HepG2 (cell line): ENCODE measurements around the gene ZFX. TPM values are rescaled to one million over a fixed set of nuclear protein-coding genes. Genes with fewer than 3 reads are reported as not detected.

Experiments
- ARNTL ChIP-seq: sonication (generic); formaldehyde crosslinking; IDR thresholded peaks from 2 replicates; pipeline ENCODE4 v1.4.0; 2020; ENCODE audit warnings: mild to moderate bottlenecking, missing genetic modification reagents
- ATF7-NPFF ChIP-seq: sonication (generic); formaldehyde crosslinking; IDR thresholded peaks from 2 replicates; pipeline ENCODE4 v1.8.1; 2023; ENCODE audit warnings: mild to moderate bottlenecking, low read depth, missing genetic modification reagents, moderate library complexity
- CHD2 ChIP-seq: IDR thresholded peaks from 2 replicates; pipeline ENCODE4 v1.6.1; 2011; ENCODE audit warnings: low read depth, low read length, improper control_type of control experiment
- DZIP1 ChIP-seq: sonication (generic); formaldehyde crosslinking; IDR thresholded peaks from 2 replicates; pipeline ENCODE4 v1.5.0; 2020; ENCODE audit warnings: mild to moderate bottlenecking, missing genetic modification reagents
- GATAD2A ChIP-seq: IDR thresholded peaks from 2 replicates; pipeline ENCODE4 v1.6.1; 2016
- HBP1 ChIP-seq: IDR thresholded peaks from 2 replicates; pipeline ENCODE4 v1.6.1; 2016; ENCODE audit warnings: low read depth, control low read depth
- KLF16 ChIP-seq, 2 experiments: sonication (generic) in 1 of 2; formaldehyde crosslinking in 1 of 2; IDR thresholded peaks; 2 replicates each; pipeline versions ENCODE4 v1.6.1 to v1.8.0; 2016 to 2023; ENCODE audit warnings: missing genetic modification reagents in 2 of 2, missing compliant biosample characterization in 1 of 2
- MED1 ChIP-seq: sonication (generic); formaldehyde crosslinking; IDR thresholded peaks from 2 replicates; pipeline ENCODE4 v1.4.0; 2020; ENCODE audit warnings: missing genetic modification reagents
- NCOA1 ChIP-seq: sonication (generic); formaldehyde crosslinking; IDR thresholded peaks from 2 replicates; pipeline ENCODE4 v1.9.0; 2021; ENCODE audit warnings: missing genetic modification reagents
- NCOA5 ChIP-seq: sonication (generic); formaldehyde crosslinking; IDR thresholded peaks from 2 replicates; pipeline ENCODE4 v1.4.0; 2020; ENCODE audit warnings: missing genetic modification reagents
- PHF21A ChIP-seq: sonication (generic); formaldehyde crosslinking; IDR thresholded peaks from 2 replicates; pipeline ENCODE4 v1.5.0; 2020; ENCODE audit warnings: mild to moderate bottlenecking, missing genetic modification reagents
- POLR2AphosphoS5 ChIP-seq: IDR thresholded peaks from 2 replicates; pipeline ENCODE4 v1.6.1; 2012; ENCODE audit warnings: low read depth, low read length
- SOX5 ChIP-seq: IDR thresholded peaks from 2 replicates; pipeline ENCODE4 v1.6.1; 2016; ENCODE audit warnings: borderline replicate concordance
- SP4 ChIP-seq: sonication (generic); formaldehyde crosslinking; IDR thresholded peaks from 2 replicates; pipeline ENCODE4 v1.8.1; 2023; ENCODE audit warnings: mild to moderate bottlenecking, missing genetic modification reagents
- STAG1 ChIP-seq: sonication (generic); formaldehyde crosslinking; IDR thresholded peaks from 2 replicates; pipeline ENCODE4 v1.4.0; 2020; ENCODE audit warnings: missing genetic modification reagents
- ZBTB37 ChIP-seq: sonication (generic); formaldehyde crosslinking; IDR thresholded peaks from 2 replicates; pipeline ENCODE4 v1.4.0; 2020; ENCODE audit warnings: mild to moderate bottlenecking, missing genetic modification reagents
- ZNF878 ChIP-seq: sonication (generic); formaldehyde crosslinking; IDR thresholded peaks from 2 replicates; pipeline ENCODE4 v1.8.1; 2023; ENCODE audit warnings: mild to moderate bottlenecking, missing genetic modification reagents, moderate library complexity
- ZUFSP ChIP-seq: sonication (generic); formaldehyde crosslinking; IDR thresholded peaks from 2 replicates; pipeline ENCODE4 v1.9.0; 2021; ENCODE audit warnings: missing genetic modification reagents, mild to moderate bottlenecking, borderline replicate concordance
- polyA plus RNA-seq, 8 experiments: library from polyadenylated mRNA; depleted of rRNA in 3 of 8; stranded (reverse) in 7 of 8; unstranded in 1 of 8; fragments of >200 nt; fragmentation: Illumina TruSeq in 4 of 8; extraction: Trizol in 4 of 8; gene quantifications; 2 replicates each; pipeline versions ENCODE4 v1.2.1 to v1.2.3, GENCODE V29; 2011 to 2016; ENCODE audit warnings: low read depth in 4 of 8, missing spikeins in 1 of 8, mixed read lengths in 1 of 8; ENCODE audit not compliant: insufficient read depth in 1 of 8
- total RNA-seq, 5 experiments: library from RNA; depleted of rRNA; stranded (reverse); fragments of >200 nt; fragmentation: Illumina TruSeq; extraction: Trizol; gene quantifications; 2 replicates each; pipeline ENCODE4 v1.2.3, GENCODE V29; 2016; ENCODE audit warnings: low read depth in 1 of 5
- TF ChIP-seq, protein P1 (sequence below): sonication (generic); formaldehyde crosslinking; conservative IDR thresholded peaks from 2 replicates; pipeline ENCODE4 v1.4.0; 2020; ENCODE audit warnings: mild to moderate bottlenecking, missing genetic modification reagents, moderate library complexity
- TF ChIP-seq, protein P2 (sequence below): sonication (generic); formaldehyde crosslinking; IDR thresholded peaks from 2 replicates; pipeline ENCODE4 v1.5.0; 2020; ENCODE audit warnings: missing genetic modification reagents

The ZFX gene
- total and polyA plus RNA-seq, 2 of the 13 experiments (the other 11 are each of a cell fraction or from before 2014, with no cell fraction given) = 13.8 to 37.3 TPM

- TF ChIP-seq PHF21A (CRISPR knock-in tag) = peak; percentile 60; the same call in 1 of the 2 replicates
- TF ChIP-seq KLF16 (CRISPR knock-in tag; IDR thresholded peaks at IDR 0.05) = no peak
- no peak for TF ChIP-seq POLR2AphosphoS5
- TF ChIP-seq MED1 (CRISPR knock-in tag) = 0 out of 2 replicates have a peak, but pooled peaks have one; percentile 30
- TF ChIP-seq SP4 (CRISPR knock-in tag) = no peak
- no peak for TF ChIP-seq CHD2
- TF ChIP-seq ZUFSP (CRISPR knock-in tag) = no peak
- no peak for TF ChIP-seq ZBTB37
- TF ChIP-seq HBP1 = no peak
- no peak for TF ChIP-seq NCOA1 (CRISPR knock-in tag)
- no peak for TF ChIP-seq NCOA5 (CRISPR knock-in tag)
- TF ChIP-seq DZIP1 = no peak
- peak; percentile 8; the same call in 1 of the 2 replicates for TF ChIP-seq SOX5 (CRISPR knock-in tag)
- TF ChIP-seq ZNF878 (CRISPR knock-in tag) = no peak
- TF ChIP-seq, protein P1, sequence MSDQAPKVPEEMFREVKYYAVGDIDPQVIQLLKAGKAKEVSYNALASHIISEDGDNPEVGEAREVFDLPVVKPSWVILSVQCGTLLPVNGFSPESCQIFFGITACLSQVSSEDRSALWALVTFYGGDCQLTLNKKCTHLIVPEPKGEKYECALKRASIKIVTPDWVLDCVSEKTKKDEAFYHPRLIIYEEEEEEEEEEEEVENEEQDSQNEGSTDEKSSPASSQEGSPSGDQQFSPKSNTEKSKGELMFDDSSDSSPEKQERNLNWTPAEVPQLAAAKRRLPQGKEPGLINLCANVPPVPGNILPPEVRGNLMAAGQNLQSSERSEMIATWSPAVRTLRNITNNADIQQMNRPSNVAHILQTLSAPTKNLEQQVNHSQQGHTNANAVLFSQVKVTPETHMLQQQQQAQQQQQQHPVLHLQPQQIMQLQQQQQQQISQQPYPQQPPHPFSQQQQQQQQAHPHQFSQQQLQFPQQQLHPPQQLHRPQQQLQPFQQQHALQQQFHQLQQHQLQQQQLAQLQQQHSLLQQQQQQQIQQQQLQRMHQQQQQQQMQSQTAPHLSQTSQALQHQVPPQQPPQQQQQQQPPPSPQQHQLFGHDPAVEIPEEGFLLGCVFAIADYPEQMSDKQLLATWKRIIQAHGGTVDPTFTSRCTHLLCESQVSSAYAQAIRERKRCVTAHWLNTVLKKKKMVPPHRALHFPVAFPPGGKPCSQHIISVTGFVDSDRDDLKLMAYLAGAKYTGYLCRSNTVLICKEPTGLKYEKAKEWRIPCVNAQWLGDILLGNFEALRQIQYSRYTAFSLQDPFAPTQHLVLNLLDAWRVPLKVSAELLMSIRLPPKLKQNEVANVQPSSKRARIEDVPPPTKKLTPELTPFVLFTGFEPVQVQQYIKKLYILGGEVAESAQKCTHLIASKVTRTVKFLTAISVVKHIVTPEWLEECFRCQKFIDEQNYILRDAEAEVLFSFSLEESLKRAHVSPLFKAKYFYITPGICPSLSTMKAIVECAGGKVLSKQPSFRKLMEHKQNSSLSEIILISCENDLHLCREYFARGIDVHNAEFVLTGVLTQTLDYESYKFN (CRISPR knock-in tag) = peak; percentile 71
- no peak for TF ChIP-seq STAG1 (CRISPR knock-in tag)
- peak; percentile 39 for TF ChIP-seq GATAD2A
- TF ChIP-seq, protein P2, sequence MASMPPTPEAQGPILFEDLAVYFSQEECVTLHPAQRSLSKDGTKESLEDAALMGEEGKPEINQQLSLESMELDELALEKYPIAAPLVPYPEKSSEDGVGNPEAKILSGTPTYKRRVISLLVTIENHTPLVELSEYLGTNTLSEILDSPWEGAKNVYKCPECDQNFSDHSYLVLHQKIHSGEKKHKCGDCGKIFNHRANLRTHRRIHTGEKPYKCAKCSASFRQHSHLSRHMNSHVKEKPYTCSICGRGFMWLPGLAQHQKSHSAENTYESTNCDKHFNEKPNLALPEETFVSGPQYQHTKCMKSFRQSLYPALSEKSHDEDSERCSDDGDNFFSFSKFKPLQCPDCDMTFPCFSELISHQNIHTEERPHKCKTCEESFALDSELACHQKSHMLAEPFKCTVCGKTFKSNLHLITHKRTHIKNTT (CRISPR knock-in tag) = no peak
- no peak for TF ChIP-seq ATF7-NPFF (CRISPR knock-in tag)
- no peak for TF ChIP-seq ARNTL
Observed at GRCh38 chrX:24253030-24253429, 103.5 kb downstream of the ZFX start (continued).
